IMR-90 (cell line): ENCODE data around the gene SYT3.

Source experiments
- CEBPB ChIP-seq: IDR thresholded peaks from 2 replicates; pipeline ENCODE4 v1.6.1; 2012; ENCODE audit warnings: low read depth, low read length, improper control_type of control experiment
- FOS ChIP-seq: fragments of 150-350 bp; IDR thresholded peaks from 2 replicates; pipeline ENCODE4 v1.6.1; 2016; ENCODE audit warnings: low read depth, low read length
- MXI1 ChIP-seq: IDR thresholded peaks from 2 replicates; pipeline ENCODE4 v1.6.1; 2012; ENCODE audit warnings: low read depth, mild to moderate bottlenecking, low read length, moderate library complexity, borderline replicate concordance
- POLR2A ChIP-seq: IDR thresholded peaks from 2 replicates; pipeline ENCODE4 v1.6.1; 2012; ENCODE audit warnings: mild to moderate bottlenecking, low read depth, low read length
- RAD21 ChIP-seq: IDR thresholded peaks from 2 replicates; pipeline ENCODE4 v1.6.1; 2012; ENCODE audit warnings: low read length, improper control_type of control experiment
- RCOR1 ChIP-seq: IDR thresholded peaks from 2 replicates; pipeline ENCODE4 v1.6.1; 2012; ENCODE audit warnings: mild to moderate bottlenecking, low read length, improper control_type of control experiment; ENCODE audit not compliant: insufficient replicate concordance
- TF ChIP-seq, protein P1 (sequence below): conservative IDR thresholded peaks from 2 replicates; pipeline ENCODE4 v1.5.1; 2012; ENCODE audit warnings: mild to moderate bottlenecking, low read depth, low read length, improper control_type of control experiment
- TF ChIP-seq, protein P2 (sequence below): fragments of 150-350 bp; IDR thresholded peaks from 2 replicates; pipeline ENCODE4 v1.6.1; 2017; ENCODE audit warnings: mild to moderate bottlenecking, antibody characterized with exemption, low read length, low read depth

DNA sequence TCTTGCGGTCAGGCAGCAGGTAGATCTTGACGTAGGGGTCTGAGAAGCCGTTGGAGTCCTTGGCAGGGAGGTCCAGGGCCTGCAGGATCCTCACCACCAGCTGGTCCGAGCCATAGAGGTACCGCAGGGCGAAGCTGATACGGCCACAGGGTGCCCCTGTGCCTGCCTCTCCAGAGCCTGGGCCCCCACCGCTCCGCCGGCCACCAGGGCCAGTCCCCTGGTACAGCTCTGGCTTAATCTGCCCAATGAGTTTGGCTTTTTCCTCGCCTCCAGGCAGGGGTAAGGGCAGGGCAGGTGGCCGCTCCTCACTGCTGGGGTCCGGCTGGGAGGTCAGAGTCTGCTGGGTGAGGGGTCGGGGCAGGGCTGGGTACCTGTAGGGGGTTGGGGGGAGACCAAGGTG, 9.9 kb downstream of the SYT3 start:
- TF ChIP-seq, protein P1, sequence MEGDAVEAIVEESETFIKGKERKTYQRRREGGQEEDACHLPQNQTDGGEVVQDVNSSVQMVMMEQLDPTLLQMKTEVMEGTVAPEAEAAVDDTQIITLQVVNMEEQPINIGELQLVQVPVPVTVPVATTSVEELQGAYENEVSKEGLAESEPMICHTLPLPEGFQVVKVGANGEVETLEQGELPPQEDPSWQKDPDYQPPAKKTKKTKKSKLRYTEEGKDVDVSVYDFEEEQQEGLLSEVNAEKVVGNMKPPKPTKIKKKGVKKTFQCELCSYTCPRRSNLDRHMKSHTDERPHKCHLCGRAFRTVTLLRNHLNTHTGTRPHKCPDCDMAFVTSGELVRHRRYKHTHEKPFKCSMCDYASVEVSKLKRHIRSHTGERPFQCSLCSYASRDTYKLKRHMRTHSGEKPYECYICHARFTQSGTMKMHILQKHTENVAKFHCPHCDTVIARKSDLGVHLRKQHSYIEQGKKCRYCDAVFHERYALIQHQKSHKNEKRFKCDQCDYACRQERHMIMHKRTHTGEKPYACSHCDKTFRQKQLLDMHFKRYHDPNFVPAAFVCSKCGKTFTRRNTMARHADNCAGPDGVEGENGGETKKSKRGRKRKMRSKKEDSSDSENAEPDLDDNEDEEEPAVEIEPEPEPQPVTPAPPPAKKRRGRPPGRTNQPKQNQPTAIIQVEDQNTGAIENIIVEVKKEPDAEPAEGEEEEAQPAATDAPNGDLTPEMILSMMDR: no peak
- TF ChIP-seq CEBPB: no peak
- no peak for TF ChIP-seq POLR2A
- no peak for TF ChIP-seq RCOR1
- TF ChIP-seq, protein P2, sequence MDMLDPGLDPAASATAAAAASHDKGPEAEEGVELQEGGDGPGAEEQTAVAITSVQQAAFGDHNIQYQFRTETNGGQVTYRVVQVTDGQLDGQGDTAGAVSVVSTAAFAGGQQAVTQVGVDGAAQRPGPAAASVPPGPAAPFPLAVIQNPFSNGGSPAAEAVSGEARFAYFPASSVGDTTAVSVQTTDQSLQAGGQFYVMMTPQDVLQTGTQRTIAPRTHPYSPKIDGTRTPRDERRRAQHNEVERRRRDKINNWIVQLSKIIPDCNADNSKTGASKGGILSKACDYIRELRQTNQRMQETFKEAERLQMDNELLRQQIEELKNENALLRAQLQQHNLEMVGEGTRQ: no peak
- TF ChIP-seq FOS: no peak
- TF ChIP-seq MXI1: no peak
- no peak for TF ChIP-seq RAD21
